Mammary epithelial cell (primary cell): ENCODE measurements around the gene HOXD4.

Experiments
- CTCF ChIP-seq, 2 donors: IDR thresholded peaks in 1 of 2; conservative IDR thresholded peaks in 1 of 2; 2 replicates each; pipeline ENCODE4 v1.5.1; 2011 to 2012; ENCODE audit warnings: inconsistent platforms in 2 of 2, low read length in 2 of 2, mild to moderate bottlenecking in 2 of 2, control low read depth in 1 of 2, low read depth in 1 of 2; ENCODE audit not compliant: insufficient read depth in 1 of 2; ENCODE audit errors: extremely low read depth in 1 of 2
- EZH2 ChIP-seq: IDR thresholded peaks from 2 replicates; pipeline ENCODE4 v1.6.1; 2012; ENCODE audit warnings: low read length, inconsistent platforms, borderline replicate concordance

GRCh38 chr2:176160986-176161824 lies 9.9 kb downstream of the HOXD4 start:
- TF ChIP-seq CTCF (conservative IDR thresholded peaks at IDR 0.05 in 1 of 2, IDR thresholded peaks at IDR 0.05 in 1 of 2; ENCODE audit: extremely low read depth in 1 of 2, insufficient read depth in 1 of 2, low read depth in 1 of 2, low read length in 2 of 2) (no peak), EZH2 (no peak)
